Raji (cell line): ENCODE data around the gene SND1.

Experiments
- POLR2A ChIP-seq: IDR thresholded peaks from 2 replicates; pipeline ENCODE4 v1.6.1; 2011; ENCODE audit warnings: low read depth, low read length, control low read depth; ENCODE audit not compliant: insufficient read depth

Gene SND1

GRCh38 chr7:128135515-128136214 lies 483.7 kb downstream of the SND1 start:
- no peak for TF ChIP-seq POLR2A

GRCh38 chr7:128136215-128136597 lies 484.2 kb downstream of the SND1 start:
- TF ChIP-seq POLR2A = no peak

- no peak for TF ChIP-seq POLR2A
These were observed 485.2 kb downstream of the SND1 start for GRCh38 chr7:128137181-128137580.

- TF ChIP-seq POLR2A = no peak
These were observed 487.4 kb downstream of the SND1 start for GRCh38 chr7:128139406-128139805.

- no peak for TF ChIP-seq POLR2A
These were observed 489.7 kb downstream of the SND1 start for GRCh38 chr7:128141683-128142195.
